Measurements from ENCODE around the gene LPAR3.

Gene LPAR3

GRCh38 chr1:84933011-84933611 lies 40.1 kb upstream of the LPAR3 start:
- TF ChIP-seq CTCF (IDR thresholded peaks at IDR 0.05; ENCODE audit: low read depth, low read length) = no peak
- no peak overlapping the region for H3K4me3 ChIP-seq (replicated peaks in 1 of 2; ENCODE audit: low read depth in 2 of 2, low read length in 2 of 2)
- DNase-seq (ENCODE audit: low read depth in 2 of 2) = no peak

GRCh38 chr1:84930831-84931230 lies 37.8 kb upstream of the LPAR3 start:
- TF ChIP-seq CTCF (IDR thresholded peaks at IDR 0.05; ENCODE audit: low read depth, low read length) = no peak
- DNase-seq (ENCODE audit: low read depth in 2 of 2) = no peak
- H3K4me3 ChIP-seq (replicated peaks in 1 of 2; ENCODE audit: low read depth in 2 of 2, low read length in 2 of 2) = no peak overlapping the region

GRCh38 chr1:84930329-84930728 lies 37.3 kb upstream of the LPAR3 start:
- no peak for DNase-seq (ENCODE audit: low read depth in 2 of 2)
- H3K4me3 ChIP-seq (replicated peaks in 1 of 2; ENCODE audit: low read depth in 2 of 2, low read length in 2 of 2) = no peak overlapping the region
- no peak for TF ChIP-seq CTCF (IDR thresholded peaks at IDR 0.05; ENCODE audit: low read depth, low read length)

- DNase-seq (ENCODE audit: low read depth in 2 of 2) = no peak
- H3K4me3 ChIP-seq (replicated peaks in 1 of 2; ENCODE audit: low read depth in 2 of 2, low read length in 2 of 2) = no peak overlapping the region
- TF ChIP-seq CTCF (IDR thresholded peaks at IDR 0.05; ENCODE audit: low read depth, low read length) = no peak
Measured at GRCh38 chr1:84929581-84929980, 36.6 kb upstream of the LPAR3 start.

GRCh38 chr1:84928979-84929378 lies 36.0 kb upstream of the LPAR3 start:
- no peak for DNase-seq (ENCODE audit: low read depth in 2 of 2)
- H3K4me3 ChIP-seq (replicated peaks in 1 of 2; ENCODE audit: low read depth in 2 of 2, low read length in 2 of 2) = no peak overlapping the region
- TF ChIP-seq CTCF (IDR thresholded peaks at IDR 0.05; ENCODE audit: low read depth, low read length) = no peak

- H3K4me3 ChIP-seq (replicated peaks in 1 of 2; ENCODE audit: low read depth in 2 of 2, low read length in 2 of 2) = no peak overlapping the region
- no peak for DNase-seq (ENCODE audit: low read depth in 2 of 2)
- TF ChIP-seq CTCF (IDR thresholded peaks at IDR 0.05; ENCODE audit: low read depth, low read length) = no peak
Measured at GRCh38 chr1:84923317-84923716, 30.3 kb upstream of the LPAR3 start.

- no peak overlapping the region for H3K4me3 ChIP-seq (replicated peaks in 1 of 2; ENCODE audit: low read depth in 2 of 2, low read length in 2 of 2)
- TF ChIP-seq CTCF (IDR thresholded peaks at IDR 0.05; ENCODE audit: low read depth, low read length) = no peak
- no peak for DNase-seq (ENCODE audit: low read depth in 2 of 2)
Measured at GRCh38 chr1:84920159-84920558, 27.2 kb upstream of the LPAR3 start.

Data from cardiac fibroblast (primary cell).